Measurements from ENCODE around the gene TCF7L2. TPM values are rescaled to one million over a fixed set of nuclear protein-coding genes. Genes with fewer than 3 reads are reported as not detected.
"Not testable (repeated sequence)": the region's sequence is repeated elsewhere in the genome, so short reads cannot be mapped to it uniquely, and the experiment has no call there.

The TCF7L2 gene
- polyA plus RNA-seq, 3 donors = 47.8 to 51.4 (median 49.2) TPM

GRCh38 chr10:113091920-113092319, 141.9 kb downstream of the TCF7L2 start:
- no peak for DNase-seq

GRCh38 chr10:113093188-113094113, 143.4 kb downstream of the TCF7L2 start:
- no peak for DNase-seq

GRCh38 chr10:113094114-113094486, 144.1 kb downstream of the TCF7L2 start:
- DNase-seq = no peak

GRCh38 chr10:113095419-113096127, 145.5 kb downstream of the TCF7L2 start:
- no peak for DNase-seq

GRCh38 chr10:113096128-113096996, 146.3 kb downstream of the TCF7L2 start:
- DNase-seq = no peak

- DNase-seq = no peak
These were observed 147.0 kb downstream of the TCF7L2 start for GRCh38 chr10:113097036-113097435.

GRCh38 chr10:113099431-113100183, 149.6 kb downstream of the TCF7L2 start:
- DNase-seq = peak; percentile 92

GRCh38 chr10:113100281-113100680, 150.2 kb downstream of the TCF7L2 start:
- peak; percentile 41 for DNase-seq

- DNase-seq = no peak
These were observed 153.2 kb downstream of the TCF7L2 start for GRCh38 chr10:113103131-113103840.

- DNase-seq = no peak
These were observed 154.0 kb downstream of the TCF7L2 start for GRCh38 chr10:113104047-113104446.

GRCh38 chr10:113108194-113108835, 158.3 kb downstream of the TCF7L2 start:
- no peak for DNase-seq

- DNase-seq = no peak
These were observed 158.9 kb downstream of the TCF7L2 start for GRCh38 chr10:113108948-113109347.

GRCh38 chr10:113109482-113109881, 159.4 kb downstream of the TCF7L2 start:
- not testable (repeated sequence) for DNase-seq

- no peak for DNase-seq
These were observed 161.2 kb downstream of the TCF7L2 start for GRCh38 chr10:113111260-113111659.

- no peak for DNase-seq
These were observed 162.1 kb downstream of the TCF7L2 start for GRCh38 chr10:113111900-113112853.

GRCh38 chr10:113113241-113113640, 163.2 kb downstream of the TCF7L2 start:
- DNase-seq = no peak

GRCh38 chr10:113113918-113114317, 163.9 kb downstream of the TCF7L2 start:
- no peak for DNase-seq

- no peak for DNase-seq
These were observed 165.5 kb downstream of the TCF7L2 start for GRCh38 chr10:113115556-113115955.

- no peak for DNase-seq
These were observed 168.8 kb downstream of the TCF7L2 start for GRCh38 chr10:113118882-113119281.

Measured in renal pelvis (tissue), 4 donors.